ENCODE measurements around the gene METTL3. TPM values are rescaled to one million over a fixed set of nuclear protein-coding genes. Genes with fewer than 3 reads are reported as not detected.
A peak's percentile ranks its signal among the peaks of the same experiment; 100 is the strongest.

Gene METTL3
- total RNA-seq, 2 donors from 2014 or later, result 24.2 to 28.9 TPM

GRCh38 chr14:21528381-21529348 lies 17.5 kb upstream of the METTL3 start:
- intact Hi-C loops (cut with DNase I, micrococcal nuclease), result no loop called here
- ATAC-seq (no peak), DNase-seq (no peak)

- intact Hi-C loops (cut with DNase I, micrococcal nuclease), result no loop called here
- no peak for ATAC-seq
- DNase-seq, result no peak
These were observed 16.2 kb upstream of the METTL3 start for GRCh38 chr14:21527318-21527679.

- intact Hi-C loops (cut with DNase I, micrococcal nuclease), result no loop called here
- ATAC-seq (no peak), DNase-seq (no peak)
These were observed 15.7 kb upstream of the METTL3 start for GRCh38 chr14:21526672-21527317.

GRCh38 chr14:21525962-21526671 lies 15.0 kb upstream of the METTL3 start, which contains the start of gene SALL2:
TSS of gene SALL2 (minus strand) at chr14:21526346. CDS start at chr14:21526127, 219 bp downstream.
- intact Hi-C loops (cut with DNase I, micrococcal nuclease), result no loop called here
- ATAC-seq (peak; percentile 70), DNase-seq (peak; percentile 55 to 78)

GRCh38 chr14:21525571-21525961 lies 14.4 kb upstream of the METTL3 start:
- ATAC-seq (no peak), DNase-seq (no peak)
- intact Hi-C loops (cut with DNase I, micrococcal nuclease), result no loop called here

GRCh38 chr14:21524575-21525490 lies 13.7 kb upstream of the METTL3 start:
- intact Hi-C loops (cut with DNase I, micrococcal nuclease), result no loop called here
- DNase-seq (no peak), ATAC-seq (no peak)

GRCh38 chr14:21523203-21523602 lies 12.1 kb upstream of the METTL3 start:
- DNase-seq (no peak), ATAC-seq (no peak)
- intact Hi-C loops (cut with DNase I, micrococcal nuclease), result no loop called here

GRCh38 chr14:21521501-21521900 lies 10.4 kb upstream of the METTL3 start:
- no peak for ATAC-seq

GRCh38 chr14:21520767-21521166 lies 9.6 kb upstream of the METTL3 start:
- intact Hi-C loops (cut with DNase I, micrococcal nuclease), result no loop called here
- DNase-seq, result no peak
- ATAC-seq, result no peak

More at GRCh38 chr14:21521501-21521900, 10.4 kb upstream of the METTL3 start:
- intact Hi-C loops (cut with DNase I, micrococcal nuclease), result no loop called here
- DNase-seq, result no peak

GRCh38 chr14:21518725-21519124 lies 7.6 kb upstream of the METTL3 start:
- no peak for ATAC-seq
- intact Hi-C loops (cut with DNase I, micrococcal nuclease), result no loop called here
- no peak for DNase-seq

GRCh38 chr14:21514341-21514740 lies 3.2 kb upstream of the METTL3 start:
- intact Hi-C loops (cut with DNase I, micrococcal nuclease), result no loop called here
- ATAC-seq, result no peak
- no peak for DNase-seq

- no peak for DNase-seq
- ATAC-seq, result no peak
- intact Hi-C loops (cut with DNase I, micrococcal nuclease), result no loop called here
These were observed 1.6 kb downstream of the METTL3 start for GRCh38 chr14:21509432-21510143.

GRCh38 chr14:21506557-21506956 lies 4.6 kb downstream of the METTL3 start:
- intact Hi-C loops (cut with DNase I, micrococcal nuclease), result no loop called here
- ATAC-seq, result no peak

GRCh38 chr14:21505012-21505553 lies 6.1 kb downstream of the METTL3 start:
- no peak for ATAC-seq
- no peak for DNase-seq
- intact Hi-C loops (cut with DNase I, micrococcal nuclease), result no loop called here

More at GRCh38 chr14:21506557-21506956, 4.6 kb downstream of the METTL3 start:
- DNase-seq, result no peak

GRCh38 chr14:21503376-21503775 lies 7.8 kb downstream of the METTL3 start:
- intact Hi-C loops (cut with DNase I, micrococcal nuclease), result no loop called here
- DNase-seq, result no peak
- no peak for ATAC-seq

GRCh38 chr14:21501568-21501967 lies 9.6 kb downstream of the METTL3 start:
- intact Hi-C loops (cut with DNase I, micrococcal nuclease), result no loop called here
- DNase-seq (no peak), ATAC-seq (no peak)
